Upper lobe of left lung (tissue), 6 donors: ENCODE data around the gene CYP2F1. TPM values are rescaled to one million over a fixed set of nuclear protein-coding genes. Genes with fewer than 3 reads are reported as not detected.
"Not testable (repeated sequence)": the region's sequence is repeated elsewhere in the genome, so short reads cannot be mapped to it uniquely, and the experiment has no call there.

Experiments
- ATAC-seq, 2 donors: fragments of 200-7000 bp; cut with Tn5 transposase; one replicate each; pipeline ENCODE4 v1.9.1; 2022; ENCODE audit warnings: mild to moderate bottlenecking in 2 of 2, moderate library complexity in 2 of 2; ENCODE audit not compliant: low FRiP score in 2 of 2
- DNase-seq, 2 donors: peaks; one replicate each; pipeline ENCODE4 v3.0.0-alpha.2; 2019 to 2020
- H3K27ac ChIP-seq, 4 donors: fragments of 200-600 bp; sonication (generic); one replicate each; pipeline ENCODE4 v1.5.1; 2016 to 2019
- H3K27me3 ChIP-seq, 4 donors: fragments of 200-600 bp; sonication (generic); one replicate each; pipeline ENCODE4 v1.5.1; 2017 to 2019
- H3K36me3 ChIP-seq, 4 donors: fragments of 200-600 bp; sonication (generic); one replicate each; pipeline ENCODE4 v1.5.1; 2016 to 2019
- H3K4me1 ChIP-seq, 4 donors: fragments of 200-600 bp; sonication (generic); one replicate each; pipeline ENCODE4 v1.5.1; 2018 to 2019
- H3K4me3 ChIP-seq, 4 donors: fragments of 200-600 bp; sonication (generic); one replicate each; pipeline ENCODE4 v1.5.1; 2017 to 2019; ENCODE audit warnings: mild to moderate bottlenecking in 2 of 4, moderate library complexity in 1 of 4
- H3K9me3 ChIP-seq, 4 donors: fragments of 200-600 bp; sonication (generic); one replicate each; pipeline ENCODE4 v1.5.1; 2018 to 2019
- CTCF ChIP-seq, 6 experiments: fragments of 450-650 bp in 4 of 6; fragments of 200-600 bp in 2 of 6; sonication (generic) in 2 of 6; IDR thresholded peaks; one replicate each; pipeline ENCODE4 v1.5.1; 2016 to 2019; ENCODE audit warnings: antibody characterized with exemption in 6 of 6
- EP300 ChIP-seq, 4 donors: sonication (generic); formaldehyde crosslinking; IDR thresholded peaks; one replicate each; pipeline ENCODE4 v1.5.1; 2017; ENCODE audit warnings: antibody characterized with exemption in 4 of 4, control low read depth in 2 of 4
- POLR2A ChIP-seq, 4 donors: fragments of 450-650 bp; IDR thresholded peaks; one replicate each; pipeline ENCODE4 v1.5.1; 2016 to 2017; ENCODE audit warnings: antibody characterized with exemption in 4 of 4, mild to moderate bottlenecking in 2 of 4
- POLR2AphosphoS5 ChIP-seq, 2 donors: sonication (generic); formaldehyde crosslinking; IDR thresholded peaks; one replicate each; pipeline ENCODE4 v1.5.1; 2017; ENCODE audit warnings: antibody characterized with exemption in 2 of 2
- WGBS, 2 donors: methylation state at CpG; one replicate each; pipeline ENCODE4 v1.1.5; 2017 to 2018; 5-methylcytosine and 5-hydroxymethylcytosine counted together
- total RNA-seq, 6 donors: library from RNA; depleted of rRNA in 4 of 6; stranded (reverse); fragments of >200 nt in 4 of 6; gene quantifications; one replicate each; pipeline versions ENCODE4 v1.1.0 to v1.2.1, GENCODE V29; 2016 to 2021
- donor health status: DM: no; HTN: no; CAD: no; lungs with moderate emphysema.
- donor health status: DM: no; HTN: yes; CAD: no; lungs with severe emphysema.

The CYP2F1 gene
- total RNA-seq, 6 donors from 2014 or later = 0.61 to 16.6 (median 2.8) TPM; not detected in 2

GRCh38 chr19:41126765-41127203 is 12.6 kb downstream of the CYP2F1 start:
- H3K36me3 ChIP-seq, H3K27ac ChIP-seq, H3K9me3 ChIP-seq, H3K4me3 ChIP-seq, ATAC-seq, H3K4me1 ChIP-seq, DNase-seq, H3K27me3 ChIP-seq: not testable (repeated sequence)
- 38 to 45% methylated on average over 2 of the region's 2 CpGs for WGBS, 2 donors
- TF ChIP-seq CTCF (IDR thresholded peaks at IDR 0.05) = peak in 5 of 6 experiments; percentile 20 to 78 (median 38)

DNA sequence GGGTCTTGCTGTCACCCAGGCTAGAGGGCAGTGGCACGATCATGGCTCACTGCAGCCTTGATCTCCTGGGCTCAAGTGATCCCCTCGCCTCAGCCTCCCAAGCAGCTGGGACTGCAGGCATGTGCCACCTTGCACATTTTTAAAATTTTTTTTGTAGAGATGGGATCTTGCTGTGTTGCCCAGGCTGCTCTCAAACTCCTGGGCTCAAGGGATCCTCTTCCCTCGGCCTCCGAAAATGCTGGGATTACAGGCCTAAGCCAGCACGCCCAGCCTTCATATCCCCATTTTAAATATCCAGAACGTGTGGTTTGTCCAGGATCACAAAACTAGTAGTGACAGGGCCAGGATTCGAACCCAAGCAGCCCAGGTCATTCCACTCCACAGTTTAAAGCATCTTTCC is 13.1 kb downstream of the CYP2F1 start:
- not testable (repeated sequence) for ATAC-seq, H3K9me3 ChIP-seq, H3K4me3 ChIP-seq, H3K27me3 ChIP-seq, H3K36me3 ChIP-seq, DNase-seq, H3K4me1 ChIP-seq, H3K27ac ChIP-seq
- WGBS, 2 donors = 78 to 86% methylated on average over 7 of the region's 7 CpGs

GRCh38 chr19:41127801-41128300 is 13.6 kb downstream of the CYP2F1 start:
- H3K36me3 ChIP-seq, H3K27ac ChIP-seq, H3K27me3 ChIP-seq, H3K9me3 ChIP-seq, H3K4me1 ChIP-seq: not testable (repeated sequence)
- peak overlapping the region in 1 of 4 donors; percentile 22 for H3K4me3 ChIP-seq
- DNase-seq = peak; percentile 76 to 92
- WGBS, 2 donors = 6% methylated on average over 10 of the region's 29 CpGs; no CpG with 5 or more reads in 1 of the 2 donors
- TF ChIP-seq POLR2AphosphoS5 (IDR thresholded peaks at IDR 0.05) = peak in 1 of 2 donors; percentile 15
- peak in 4 of 6 experiments; percentile 26 to 59 (median 34) for TF ChIP-seq CTCF (IDR thresholded peaks at IDR 0.05)
- ATAC-seq = peak; percentile 81 to 91

DNA sequence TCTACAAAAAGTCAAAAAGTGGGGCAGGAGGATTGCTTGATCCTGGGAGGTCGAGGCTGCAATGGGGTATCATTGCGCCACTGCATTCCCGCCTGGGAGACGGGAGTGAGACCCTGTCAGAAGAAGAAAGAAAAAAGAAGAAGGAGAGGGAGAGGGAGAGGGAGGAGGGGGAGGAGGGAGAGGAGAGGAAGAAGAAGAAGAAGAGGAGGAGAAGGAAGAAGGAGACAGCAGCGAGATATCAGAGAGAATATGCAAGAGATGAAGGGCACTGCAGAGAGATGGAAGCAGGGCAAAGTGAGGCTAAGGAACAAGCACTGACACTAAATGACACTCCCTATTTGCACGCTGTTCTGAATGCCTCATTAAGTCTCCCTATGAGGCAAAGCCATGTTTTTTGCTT is 14.5 kb downstream of the CYP2F1 start:
- Histone ChIP-seq H3K9me3 (no peaks in the 10 kb centered on the region), H3K27ac (no peak overlapping the region), H3K27me3 (no peaks in the 10 kb centered on the region), H3K4me3 (no peak overlapping the region), H3K4me1 (peaks cover 3 to 9% (median 6%) of the 10 kb centered on the region in 4 donors), H3K36me3 (no peaks in the 10 kb centered on the region)
- no peak for ATAC-seq
- WGBS, 2 donors = 73 to 85% methylated on average over 6 of the region's 6 CpGs
- no peak for DNase-seq
- no peak for TF ChIP-seq EP300 (IDR thresholded peaks at IDR 0.05)
- TF ChIP-seq POLR2A (IDR thresholded peaks at IDR 0.05) = no peak
- TF ChIP-seq POLR2AphosphoS5 (IDR thresholded peaks at IDR 0.05) = no peak
- no peak for TF ChIP-seq CTCF (IDR thresholded peaks at IDR 0.05)

GRCh38 chr19:41131186-41131585 is 17.0 kb downstream of the CYP2F1 start:
- Histone ChIP-seq H3K4me3 (no peak overlapping the region), H3K9me3 (no peaks in the 10 kb centered on the region), H3K4me1 (peaks cover 3 to 18% (median 9%) of the 10 kb centered on the region in 4 donors), H3K27ac (no peak overlapping the region), H3K36me3 (no peaks in the 10 kb centered on the region), H3K27me3 (no peaks in the 10 kb centered on the region)
- no peak for ATAC-seq
- no peak for DNase-seq
- WGBS, 2 donors = 81 to 84% methylated on average over 3 to 5 of the region's 5 CpGs
- TF ChIP-seq POLR2AphosphoS5 (IDR thresholded peaks at IDR 0.05) (no peak), POLR2A (IDR thresholded peaks at IDR 0.05) (no peak), EP300 (IDR thresholded peaks at IDR 0.05) (no peak), CTCF (IDR thresholded peaks at IDR 0.05) (no peak)
